GM06990 (cell line): ENCODE data around the gene CRADD.

Experiments
- DNase-seq: peaks from one replicate; pipeline ENCODE4 v3.0.0-alpha.2; 2011; ENCODE audit not compliant: insufficient read length; ENCODE audit errors: extremely low read depth
- H3K27me3 ChIP-seq: replicated peaks from 2 replicates; pipeline ENCODE4 v1.6.0; 2011; ENCODE audit warnings: low read length; ENCODE audit not compliant: control insufficient read depth, insufficient read depth
- H3K36me3 ChIP-seq: 2 replicates; pipeline ENCODE4 v1.5.1; 2011; ENCODE audit warnings: low read length; ENCODE audit not compliant: control insufficient read depth, insufficient read depth
- H3K4me3 ChIP-seq: replicated peaks from 2 replicates; pipeline ENCODE4 v1.5.1; 2011; ENCODE audit warnings: low read depth, mild to moderate bottlenecking, control low read depth, low read length
- TF ChIP-seq, protein P1 (sequence below): IDR thresholded peaks from 2 replicates; pipeline ENCODE4 v1.5.1; 2011; ENCODE audit warnings: low read length, control low read depth, mild to moderate bottlenecking, inconsistent platforms; ENCODE audit not compliant: insufficient read depth, poor library complexity, severe bottlenecking

Gene CRADD

DNA sequence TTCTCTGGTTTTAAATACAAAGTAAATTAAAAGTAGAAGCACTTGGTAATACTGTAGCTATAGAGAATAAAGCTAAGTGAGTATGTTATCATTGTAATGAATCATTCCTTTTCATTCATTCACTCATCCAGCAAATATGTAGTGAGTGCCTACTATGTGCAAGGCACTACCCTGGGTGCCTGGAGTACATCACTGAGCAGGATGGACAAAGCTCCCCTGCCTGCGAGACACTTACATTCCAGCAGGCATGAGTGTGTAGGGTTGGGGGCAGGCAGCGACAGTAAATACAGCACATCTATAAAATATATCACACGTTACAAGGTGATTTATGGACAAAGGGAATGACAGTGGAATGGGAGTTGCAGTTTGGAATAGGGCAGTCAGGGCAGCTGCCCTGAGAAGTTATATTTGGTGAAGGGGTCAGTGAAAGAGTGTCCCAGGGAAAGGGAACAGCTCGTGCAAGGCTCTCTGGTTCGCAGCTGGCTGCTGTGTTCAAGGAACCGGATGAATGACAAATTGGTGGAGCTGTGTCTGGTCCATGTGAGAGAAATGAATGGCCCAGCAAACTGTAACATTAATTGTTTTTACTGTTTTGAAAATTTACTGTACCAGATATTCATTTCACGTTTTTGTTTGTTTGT, 159.6 kb downstream of the CRADD start:
- TF ChIP-seq, protein P1, sequence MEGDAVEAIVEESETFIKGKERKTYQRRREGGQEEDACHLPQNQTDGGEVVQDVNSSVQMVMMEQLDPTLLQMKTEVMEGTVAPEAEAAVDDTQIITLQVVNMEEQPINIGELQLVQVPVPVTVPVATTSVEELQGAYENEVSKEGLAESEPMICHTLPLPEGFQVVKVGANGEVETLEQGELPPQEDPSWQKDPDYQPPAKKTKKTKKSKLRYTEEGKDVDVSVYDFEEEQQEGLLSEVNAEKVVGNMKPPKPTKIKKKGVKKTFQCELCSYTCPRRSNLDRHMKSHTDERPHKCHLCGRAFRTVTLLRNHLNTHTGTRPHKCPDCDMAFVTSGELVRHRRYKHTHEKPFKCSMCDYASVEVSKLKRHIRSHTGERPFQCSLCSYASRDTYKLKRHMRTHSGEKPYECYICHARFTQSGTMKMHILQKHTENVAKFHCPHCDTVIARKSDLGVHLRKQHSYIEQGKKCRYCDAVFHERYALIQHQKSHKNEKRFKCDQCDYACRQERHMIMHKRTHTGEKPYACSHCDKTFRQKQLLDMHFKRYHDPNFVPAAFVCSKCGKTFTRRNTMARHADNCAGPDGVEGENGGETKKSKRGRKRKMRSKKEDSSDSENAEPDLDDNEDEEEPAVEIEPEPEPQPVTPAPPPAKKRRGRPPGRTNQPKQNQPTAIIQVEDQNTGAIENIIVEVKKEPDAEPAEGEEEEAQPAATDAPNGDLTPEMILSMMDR = no peak
- Histone ChIP-seq H3K36me3 (no peaks in the 10 kb centered on the region), H3K4me3 (no peak overlapping the region), H3K27me3 (no peaks in the 10 kb centered on the region)
- no peak for DNase-seq

DNA sequence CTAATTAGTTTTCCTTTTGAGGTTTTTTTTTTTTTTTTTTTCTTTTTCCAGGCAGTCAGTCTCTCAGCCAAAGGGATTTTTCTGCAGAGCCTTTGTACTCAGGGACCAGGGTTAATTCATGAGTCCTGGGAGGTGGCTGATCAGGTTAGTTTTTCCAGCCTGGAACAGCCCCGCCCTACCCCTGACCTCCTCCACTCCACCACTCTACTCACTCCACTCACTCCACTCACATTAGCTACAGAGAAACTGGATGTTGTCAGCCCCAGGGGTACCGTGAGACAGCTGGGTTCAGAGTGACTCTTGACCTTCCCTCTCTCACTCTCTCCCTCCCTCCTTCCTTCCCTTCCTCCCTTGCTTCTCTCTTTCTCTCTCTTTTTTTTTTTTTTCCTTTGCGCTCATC, 161.0 kb downstream of the CRADD start:
- TF ChIP-seq, protein P1 = no peak

DNA sequence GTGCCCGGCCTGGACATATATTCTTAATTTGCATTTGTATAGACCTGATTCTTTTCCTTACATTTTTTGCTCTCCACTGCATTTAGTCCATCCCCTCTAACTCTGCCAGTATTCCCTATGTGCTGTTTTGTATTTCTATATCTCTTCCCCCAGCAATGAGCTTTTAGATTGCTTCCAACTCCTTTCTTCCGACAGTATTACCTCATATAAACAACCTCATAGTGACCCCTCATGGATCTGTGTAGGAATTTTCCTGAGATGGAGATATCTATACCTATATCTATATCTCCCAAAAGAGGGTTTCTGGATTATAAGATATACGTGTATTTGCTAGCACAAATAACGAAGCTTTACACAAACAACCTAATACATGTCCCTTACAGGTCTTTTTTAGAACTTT, 161.9 kb downstream of the CRADD start:
- TF ChIP-seq, protein P1 = no peak
- Histone ChIP-seq H3K27me3 (no peaks in the 10 kb centered on the region), H3K36me3 (no peaks in the 10 kb centered on the region), H3K4me3 (no peak overlapping the region)
- no peak for DNase-seq

More for the DNA sequence above, 161.0 kb downstream of the CRADD start:
- Histone ChIP-seq H3K27me3 (no peaks in the 10 kb centered on the region), H3K4me3 (no peak overlapping the region), H3K36me3 (no peaks in the 10 kb centered on the region)
- DNase-seq = no peak

DNA sequence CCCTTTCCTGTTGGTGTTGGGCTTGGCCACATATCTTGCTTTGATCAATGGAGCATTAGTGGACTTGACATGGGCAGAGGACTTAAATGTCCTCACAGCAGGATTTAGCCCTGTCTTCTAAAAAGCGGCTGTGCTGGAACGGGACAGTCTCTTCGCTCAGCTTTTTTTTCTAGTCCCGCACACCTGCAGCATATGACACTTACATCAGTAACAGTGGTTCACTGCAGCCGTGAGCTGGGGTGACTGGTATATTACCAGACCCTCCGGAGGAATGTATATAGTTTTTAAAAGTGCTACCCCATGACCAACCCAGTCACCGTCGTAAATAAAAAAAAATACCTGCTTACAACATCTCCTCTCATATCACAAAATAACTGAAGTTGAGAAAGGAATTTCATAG, 164.5 kb downstream of the CRADD start:
- TF ChIP-seq, protein P1 = no peak
- no peak overlapping the region for H3K4me3 ChIP-seq

DNA sequence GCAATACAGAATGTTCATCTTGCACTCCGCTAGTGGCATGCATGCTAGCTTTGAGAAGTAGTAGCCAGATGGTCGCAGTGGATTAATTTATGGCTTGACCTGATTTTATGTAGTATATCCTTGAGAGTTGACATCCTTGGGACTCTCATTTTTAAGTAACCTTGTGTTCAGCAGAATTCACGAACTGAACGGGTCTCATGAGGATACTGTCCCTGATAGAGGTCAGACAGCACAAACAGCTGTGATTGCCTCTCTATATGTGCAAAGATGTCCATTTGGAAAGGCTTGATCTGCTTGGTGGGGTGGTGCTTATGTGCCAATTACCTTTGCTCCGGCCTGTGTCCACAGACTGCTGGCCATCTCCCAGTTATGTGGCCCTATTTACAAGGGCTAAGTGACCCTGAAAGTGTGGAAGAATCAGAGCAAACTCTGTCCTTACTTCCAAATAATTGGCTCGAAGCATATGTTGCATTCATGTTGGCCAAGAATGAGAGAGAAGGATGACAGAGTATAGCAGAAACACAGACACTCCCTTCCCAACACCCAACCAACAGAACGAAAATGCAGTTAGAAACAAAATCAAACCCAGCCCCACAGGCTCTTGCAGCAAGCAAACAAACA, 167.1 kb downstream of the CRADD start:
- DNase-seq = no peak
- Histone ChIP-seq H3K36me3 (no peaks in the 10 kb centered on the region), H3K4me3 (no peak overlapping the region), H3K27me3 (no peaks in the 10 kb centered on the region)
- TF ChIP-seq, protein P1 = no peak

More for the DNA sequence above, 164.5 kb downstream of the CRADD start:
- no peak for DNase-seq
- Histone ChIP-seq H3K36me3 (no peaks in the 10 kb centered on the region), H3K27me3 (no peaks in the 10 kb centered on the region)
